Measurements from ENCODE around the gene KCNK17. TPM values are rescaled to one million over a fixed set of nuclear protein-coding genes. Genes with fewer than 3 reads are reported as not detected.

Gene KCNK17
- total RNA-seq, 1 experiment from 2014 or later, result not detected

DNA sequence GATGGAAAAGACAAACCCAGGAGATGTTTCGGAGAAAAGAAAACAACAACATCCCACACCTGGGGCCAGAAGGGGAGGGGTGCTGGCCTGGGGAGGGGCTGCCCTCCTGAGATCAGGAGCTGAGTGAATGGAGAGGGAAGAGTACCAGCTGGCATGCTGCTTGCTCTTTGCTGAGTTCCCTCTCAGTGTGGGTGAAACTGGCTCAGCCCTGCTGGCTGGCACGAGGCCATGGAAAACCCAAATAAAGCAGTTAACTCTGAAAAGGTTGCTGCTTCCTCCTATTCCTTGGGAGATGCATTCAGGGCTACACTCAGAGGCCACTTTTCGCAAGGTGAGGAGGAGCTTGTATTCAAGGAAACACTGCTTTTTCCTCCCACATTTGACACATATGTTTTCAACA lies 16.3 kb upstream of the KCNK17 start:
- H3K4me3 ChIP-seq (replicated peaks in 1 of 2; ENCODE audit: low read depth in 1 of 2, low read length in 2 of 2), result no peak overlapping the region
- BruUV-seq (replicated peaks), result no TSS peak
- ATAC-seq, result no peak

DNA sequence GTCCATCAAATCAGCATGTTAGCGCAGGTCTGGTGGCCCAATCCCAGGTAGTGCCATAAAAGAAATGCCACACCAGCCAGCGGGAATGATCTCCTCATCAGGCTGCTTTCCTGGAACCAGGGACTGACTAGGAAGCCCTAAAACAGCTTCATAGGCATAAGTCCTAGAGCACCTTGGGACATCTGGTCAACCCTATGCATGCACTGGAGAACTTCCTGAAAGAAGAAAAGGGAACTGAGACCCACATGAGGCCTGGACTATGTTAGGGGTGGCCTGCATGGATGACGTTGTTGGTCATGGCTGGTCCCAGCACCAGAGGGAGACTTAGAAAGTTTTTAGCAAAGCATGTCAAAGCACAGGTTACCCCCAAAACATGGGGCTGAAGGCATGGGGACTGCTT lies 15.8 kb upstream of the KCNK17 start:
- H3K9me2 ChIP-seq (ENCODE audit: insufficient read depth), result no peaks in the 10 kb centered on the region
- no peak overlapping the region for H3K4me2 ChIP-seq (ENCODE audit: low read length)
- H3K9ac ChIP-seq (ENCODE audit: low read length), result no peak overlapping the region
- ChIA-PET CTCF (no interaction called here), RAD21 (ENCODE audit: low non-redundant PET in 1 of 2, low total read pairs in 2 of 2, uncharacterized antibody in 2 of 2, unreplicated experiment in 2 of 2) (no interaction called here), POLR2A (no interaction called here)
- no peak overlapping the region for H2AFZ ChIP-seq (ENCODE audit: low read depth, low read length, poor library complexity, severe bottlenecking)
- DNase-seq (ENCODE audit: low read depth, low spot score), result no peak
- no peaks in the 10 kb centered on the region for H3K79me2 ChIP-seq (ENCODE audit: insufficient read depth, low read length)
- no peak overlapping the region for H3K4me3 ChIP-seq (replicated peaks in 1 of 2; ENCODE audit: low read depth in 1 of 2, low read length in 2 of 2)
- intact Hi-C loops (cut with micrococcal nuclease), result no loop called here
- no peaks in the 10 kb centered on the region for H3K9me3 ChIP-seq (ENCODE audit: control insufficient read depth in 1 of 2, insufficient read depth in 1 of 2, low read depth in 1 of 2, low read length in 2 of 2)
- H3K27me3 ChIP-seq (ENCODE audit: insufficient read depth, low read length), result peaks cover 54% of the 10 kb centered on the region
- ATAC-seq, result no peak
- no peak overlapping the region for H3K27ac ChIP-seq (ENCODE audit: low read depth, low read length)
- no peaks in the 10 kb centered on the region for H4K20me1 ChIP-seq (ENCODE audit: insufficient read depth)
- no peaks in the 10 kb centered on the region for H3K36me3 ChIP-seq (ENCODE audit: control insufficient read depth in 1 of 2, insufficient read depth in 2 of 2, low read length in 2 of 2)
- no peaks in the 10 kb centered on the region for H3K4me1 ChIP-seq (ENCODE audit: control insufficient read depth in 1 of 2, insufficient read depth in 2 of 2, low read length in 2 of 2)
- no TSS peak for BruUV-seq (replicated peaks)
- TF ChIP-seq EZH2 (IDR thresholded peaks at IDR 0.05) (no peak), POLR2A (IDR thresholded peaks at IDR 0.05; ENCODE audit: borderline replicate concordance, extremely low read depth, insufficient read depth, insufficient read length) (no peak), CEBPB (IDR thresholded peaks at IDR 0.05; ENCODE audit: low read depth) (no peak), FOSL1 (IDR thresholded peaks at IDR 0.05; ENCODE audit: low read depth) (no peak), YY1 (IDR thresholded peaks at IDR 0.05; ENCODE audit: extremely low read depth, insufficient replicate concordance, low read depth, low read length) (no peak), RAD21 (IDR thresholded peaks at IDR 0.05; ENCODE audit: low read depth) (no peak), ZFX (IDR thresholded peaks at IDR 0.05) (no peak), ZNF274 (IDR thresholded peaks at IDR 0.05; ENCODE audit: low read depth, low read length) (no peak), CBX3 (IDR thresholded peaks at IDR 0.05; ENCODE audit: low read depth) (no peak), POLR2AphosphoS5 (IDR thresholded peaks at IDR 0.05; ENCODE audit: low read depth, low read length) (no peak), ELF1 (IDR thresholded peaks at IDR 0.05; ENCODE audit: borderline replicate concordance, low read depth) (no peak), SRF (IDR thresholded peaks at IDR 0.05; ENCODE audit: low read depth) (no peak)
- TF ChIP-seq, protein P1, sequence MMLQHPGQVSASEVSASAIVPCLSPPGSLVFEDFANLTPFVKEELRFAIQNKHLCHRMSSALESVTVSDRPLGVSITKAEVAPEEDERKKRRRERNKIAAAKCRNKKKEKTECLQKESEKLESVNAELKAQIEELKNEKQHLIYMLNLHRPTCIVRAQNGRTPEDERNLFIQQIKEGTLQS (IDR thresholded peaks at IDR 0.05), result no peak
- TF ChIP-seq, protein P2, sequence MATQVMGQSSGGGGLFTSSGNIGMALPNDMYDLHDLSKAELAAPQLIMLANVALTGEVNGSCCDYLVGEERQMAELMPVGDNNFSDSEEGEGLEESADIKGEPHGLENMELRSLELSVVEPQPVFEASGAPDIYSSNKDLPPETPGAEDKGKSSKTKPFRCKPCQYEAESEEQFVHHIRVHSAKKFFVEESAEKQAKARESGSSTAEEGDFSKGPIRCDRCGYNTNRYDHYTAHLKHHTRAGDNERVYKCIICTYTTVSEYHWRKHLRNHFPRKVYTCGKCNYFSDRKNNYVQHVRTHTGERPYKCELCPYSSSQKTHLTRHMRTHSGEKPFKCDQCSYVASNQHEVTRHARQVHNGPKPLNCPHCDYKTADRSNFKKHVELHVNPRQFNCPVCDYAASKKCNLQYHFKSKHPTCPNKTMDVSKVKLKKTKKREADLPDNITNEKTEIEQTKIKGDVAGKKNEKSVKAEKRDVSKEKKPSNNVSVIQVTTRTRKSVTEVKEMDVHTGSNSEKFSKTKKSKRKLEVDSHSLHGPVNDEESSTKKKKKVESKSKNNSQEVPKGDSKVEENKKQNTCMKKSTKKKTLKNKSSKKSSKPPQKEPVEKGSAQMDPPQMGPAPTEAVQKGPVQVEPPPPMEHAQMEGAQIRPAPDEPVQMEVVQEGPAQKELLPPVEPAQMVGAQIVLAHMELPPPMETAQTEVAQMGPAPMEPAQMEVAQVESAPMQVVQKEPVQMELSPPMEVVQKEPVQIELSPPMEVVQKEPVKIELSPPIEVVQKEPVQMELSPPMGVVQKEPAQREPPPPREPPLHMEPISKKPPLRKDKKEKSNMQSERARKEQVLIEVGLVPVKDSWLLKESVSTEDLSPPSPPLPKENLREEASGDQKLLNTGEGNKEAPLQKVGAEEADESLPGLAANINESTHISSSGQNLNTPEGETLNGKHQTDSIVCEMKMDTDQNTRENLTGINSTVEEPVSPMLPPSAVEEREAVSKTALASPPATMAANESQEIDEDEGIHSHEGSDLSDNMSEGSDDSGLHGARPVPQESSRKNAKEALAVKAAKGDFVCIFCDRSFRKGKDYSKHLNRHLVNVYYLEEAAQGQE (IDR thresholded peaks at IDR 0.05; ENCODE audit: low read depth), result no peak
- TF ChIP-seq, protein P3, sequence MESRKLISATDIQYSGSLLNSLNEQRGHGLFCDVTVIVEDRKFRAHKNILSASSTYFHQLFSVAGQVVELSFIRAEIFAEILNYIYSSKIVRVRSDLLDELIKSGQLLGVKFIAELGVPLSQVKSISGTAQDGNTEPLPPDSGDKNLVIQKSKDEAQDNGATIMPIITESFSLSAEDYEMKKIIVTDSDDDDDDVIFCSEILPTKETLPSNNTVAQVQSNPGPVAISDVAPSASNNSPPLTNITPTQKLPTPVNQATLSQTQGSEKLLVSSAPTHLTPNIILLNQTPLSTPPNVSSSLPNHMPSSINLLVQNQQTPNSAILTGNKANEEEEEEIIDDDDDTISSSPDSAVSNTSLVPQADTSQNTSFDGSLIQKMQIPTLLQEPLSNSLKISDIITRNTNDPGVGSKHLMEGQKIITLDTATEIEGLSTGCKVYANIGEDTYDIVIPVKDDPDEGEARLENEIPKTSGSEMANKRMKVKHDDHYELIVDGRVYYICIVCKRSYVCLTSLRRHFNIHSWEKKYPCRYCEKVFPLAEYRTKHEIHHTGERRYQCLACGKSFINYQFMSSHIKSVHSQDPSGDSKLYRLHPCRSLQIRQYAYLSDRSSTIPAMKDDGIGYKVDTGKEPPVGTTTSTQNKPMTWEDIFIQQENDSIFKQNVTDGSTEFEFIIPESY (IDR thresholded peaks at IDR 0.05; ENCODE audit: extremely low read depth, insufficient replicate concordance, low read length), result no peak
- TF ChIP-seq, protein P4, sequence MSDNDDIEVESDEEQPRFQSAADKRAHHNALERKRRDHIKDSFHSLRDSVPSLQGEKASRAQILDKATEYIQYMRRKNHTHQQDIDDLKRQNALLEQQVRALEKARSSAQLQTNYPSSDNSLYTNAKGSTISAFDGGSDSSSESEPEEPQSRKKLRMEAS (IDR thresholded peaks at IDR 0.05), result no peak

More for the DNA sequence above, 16.3 kb upstream of the KCNK17 start:
- Histone ChIP-seq H2AFZ (ENCODE audit: low read depth, low read length, poor library complexity, severe bottlenecking) (no peak overlapping the region), H3K27ac (ENCODE audit: low read depth, low read length) (no peak overlapping the region), H3K4me2 (ENCODE audit: low read length) (no peak overlapping the region), H3K9ac (ENCODE audit: low read length) (no peak overlapping the region), H3K9me3 (ENCODE audit: control insufficient read depth in 1 of 2, insufficient read depth in 1 of 2, low read depth in 1 of 2, low read length in 2 of 2) (no peaks in the 10 kb centered on the region), H4K20me1 (ENCODE audit: insufficient read depth) (no peaks in the 10 kb centered on the region), H3K4me1 (ENCODE audit: control insufficient read depth in 1 of 2, insufficient read depth in 2 of 2, low read length in 2 of 2) (no peaks in the 10 kb centered on the region), H3K79me2 (ENCODE audit: insufficient read depth, low read length) (no peaks in the 10 kb centered on the region), H3K27me3 (ENCODE audit: insufficient read depth, low read length) (peaks cover 54% of the 10 kb centered on the region), H3K36me3 (ENCODE audit: control insufficient read depth in 1 of 2, insufficient read depth in 2 of 2, low read length in 2 of 2) (no peaks in the 10 kb centered on the region), H3K9me2 (ENCODE audit: insufficient read depth) (no peaks in the 10 kb centered on the region)
- DNase-seq (ENCODE audit: low read depth, low spot score), result no peak
- TF ChIP-seq, protein P4 (IDR thresholded peaks at IDR 0.05), result no peak
- intact Hi-C loops (cut with micrococcal nuclease), result no loop called here
- ChIA-PET CTCF (no interaction called here), POLR2A (no interaction called here), RAD21 (ENCODE audit: low non-redundant PET in 1 of 2, low total read pairs in 2 of 2, uncharacterized antibody in 2 of 2, unreplicated experiment in 2 of 2) (no interaction called here)
